SK-N-DZ (cell line): ENCODE measurements around the gene TXNL4B.
"Not testable (repeated sequence)": the region's sequence is repeated elsewhere in the genome, so short reads cannot be mapped to it uniquely, and the experiment has no call there.

ENCODE experiments used
- DNase-seq: peaks from one replicate; pipeline ENCODE4 v3.0.0-alpha.2; 2015; ENCODE audit warnings: low spot score

Gene TXNL4B

GRCh38 chr16:72112452-72112792 lies 19.0 kb upstream of the TXNL4B start:
- no peak for DNase-seq

- no peak for DNase-seq
Observed at GRCh38 chr16:72111657-72112451, 18.4 kb upstream of the TXNL4B start.

GRCh38 chr16:72110662-72111615 lies 17.5 kb upstream of the TXNL4B start:
- no peak for DNase-seq

- DNase-seq, result no peak
Observed at GRCh38 chr16:72109966-72110530, 16.6 kb upstream of the TXNL4B start.

- no peak for DNase-seq
Observed at GRCh38 chr16:72109300-72109699, 15.9 kb upstream of the TXNL4B start.

- DNase-seq, result no peak
Observed at GRCh38 chr16:72108353-72109102, 15.1 kb upstream of the TXNL4B start.

GRCh38 chr16:72107371-72107770 lies 14.0 kb upstream of the TXNL4B start:
- DNase-seq, result no peak

- no peak for DNase-seq
Observed at GRCh38 chr16:72105978-72106377, 12.6 kb upstream of the TXNL4B start.

- no peak for DNase-seq
Observed at GRCh38 chr16:72104905-72105304, 11.5 kb upstream of the TXNL4B start.

GRCh38 chr16:72101195-72101594 lies 7.8 kb upstream of the TXNL4B start:
- no peak for DNase-seq

GRCh38 chr16:72099377-72099818 lies 6.0 kb upstream of the TXNL4B start:
- DNase-seq, result peak; percentile 62

- no peak for DNase-seq
Observed at GRCh38 chr16:72098936-72099335, 5.5 kb upstream of the TXNL4B start.

GRCh38 chr16:72094266-72094610 lies 818 bp upstream of the TXNL4B start:
- no peak for DNase-seq

- DNase-seq, result peak; percentile 43
Observed at GRCh38 chr16:72092832-72093447, 480 bp downstream of the TXNL4B start.

- no peak for DNase-seq
Observed at GRCh38 chr16:72091217-72091616, 2.2 kb downstream of the TXNL4B start.

- no peak for DNase-seq
Observed at GRCh38 chr16:72085002-72085401, 8.4 kb downstream of the TXNL4B start.

- DNase-seq, result no peak
Observed at GRCh38 chr16:72084445-72084844, 9.0 kb downstream of the TXNL4B start.

- no peak for DNase-seq
Observed at GRCh38 chr16:72083778-72084404, 9.5 kb downstream of the TXNL4B start.

- not testable (repeated sequence) for DNase-seq
Observed at GRCh38 chr16:72076991-72077706, 16.3 kb downstream of the TXNL4B start.

GRCh38 chr16:72075067-72075466 lies 18.4 kb downstream of the TXNL4B start:
- not testable (repeated sequence) for DNase-seq
